Mammary microvascular endothelial cell (primary cell): ENCODE measurements around the gene ENDOD1. TPM values are rescaled to one million over a fixed set of nuclear protein-coding genes. Genes with fewer than 3 reads are reported as not detected.

Source experiments
- total RNA-seq: library from RNA; depleted of rRNA; stranded (reverse); fragments of >200 nt; gene quantifications from 2 replicates; pipeline ENCODE4 v1.2.3, GENCODE V29; 2015

The ENDOD1 gene
- 31.6 and 33.4 TPM in 2 replicates for total RNA-seq

DNA sequence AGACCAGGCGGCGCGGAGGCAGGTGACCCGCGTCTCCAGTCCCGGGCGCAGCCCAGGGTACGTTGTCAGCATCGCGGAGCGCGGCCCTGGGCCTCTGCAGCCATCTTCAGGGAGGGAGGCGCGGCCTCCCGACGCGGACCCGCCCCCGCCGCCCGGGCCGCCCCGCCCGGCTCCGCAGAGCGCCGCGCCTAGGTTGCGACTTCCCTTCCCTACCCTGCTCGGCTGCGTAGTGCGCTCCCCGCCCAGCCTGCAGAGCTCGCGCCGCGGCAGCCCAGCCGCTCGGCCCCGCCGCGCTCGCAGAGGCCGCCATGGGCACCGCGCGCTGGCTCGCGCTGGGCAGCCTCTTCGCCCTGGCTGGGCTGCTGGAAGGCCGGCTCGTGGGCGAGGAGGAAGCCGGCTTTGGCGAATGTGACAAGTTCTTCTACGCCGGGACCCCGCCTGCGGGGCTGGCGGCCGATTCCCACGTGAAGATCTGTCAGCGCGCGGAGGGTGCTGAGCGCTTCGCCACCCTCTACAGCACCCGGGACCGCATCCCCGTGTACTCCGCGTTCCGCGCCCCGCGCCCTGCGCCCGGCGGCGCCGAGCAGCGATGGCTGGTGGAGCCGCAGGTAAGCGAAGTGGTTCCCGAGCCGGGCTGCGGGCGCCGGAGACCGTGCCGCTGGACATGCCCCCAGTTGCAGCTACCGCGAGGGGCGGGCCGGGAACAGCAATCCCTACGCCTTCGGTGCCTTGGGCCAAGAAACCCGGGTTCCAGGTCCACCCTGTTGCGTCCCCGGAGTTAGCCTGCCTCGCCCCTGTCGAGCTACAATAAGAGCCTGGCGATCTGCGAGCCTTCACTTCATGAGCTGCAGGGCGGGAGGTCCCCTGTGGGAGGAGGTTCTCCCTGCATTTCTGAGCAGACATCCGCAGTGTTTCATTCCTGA is at the start of gene ENDOD1:
Gene ENDOD1, plus strand, starts transcription at position 227 of the 923 bp plus-strand sequence. Its CDS starts 82 bp downstream, at position 309.

GRCh38 chr11:95049122-95049521 is 40.5 kb upstream of the ENDOD1 start, which contains the start of gene KDM4F:
Gene KDM4F, plus strand, starts transcription at chr11:95049422.

GRCh38 chr11:95066716-95067038 is 23.0 kb upstream of the ENDOD1 start, which contains the start of gene SRSF8:
Gene SRSF8, plus strand, starts transcription at chr11:95066919. Its CDS starts 308 bp downstream, at chr11:95067227.

Other genes with a start within 250 kb of the ENDOD1 start
- 41.6 and 53.6 TPM in 2 replicates for gene CWC15, start 116.3 kb upstream of the ENDOD1 start, total RNA-seq
- 0.64 and 1.4 TPM in 2 replicates for gene KDM4D, start 116.1 kb upstream of the ENDOD1 start, total RNA-seq
- gene KDM4E, start 64.6 kb upstream of the ENDOD1 start, total RNA-seq: not detected in 2 replicates
- not detected in 2 replicates for gene KDM4F, start 40.4 kb upstream of the ENDOD1 start, total RNA-seq
- gene SRSF8, start 22.9 kb upstream of the ENDOD1 start, total RNA-seq: 21.4 and 27.7 TPM in 2 replicates
- 5.1 and 5.3 TPM in 2 replicates for gene SESN3, start 141.4 kb downstream of the ENDOD1 start, total RNA-seq